Measurements from ENCODE around the gene MAL. TPM values are rescaled to one million over a fixed set of nuclear protein-coding genes. Genes with fewer than 3 reads are reported as not detected.

Gene MAL
- total and polyA plus RNA-seq, 2 of the 13 experiments (the other 11 are each of a cell fraction or from before 2014, with no cell fraction given) = not detected

GRCh38 chr2:95056461-95057459 lies 31.3 kb downstream of the MAL start (continued):
- TF ChIP-seq HOXA5 (CRISPR knock-in tag; IDR thresholded peaks at IDR 0.05) (no peak), POLR2A (IDR thresholded peaks at IDR 0.05; ENCODE audit: insufficient read depth in 1 of 2, low read depth in 2 of 2, low read length in 2 of 2) (no peak), PAF1 (CRISPR knock-in tag; IDR thresholded peaks at IDR 0.05) (no peak), RAD51 (IDR thresholded peaks at IDR 0.05; ENCODE audit: borderline replicate concordance) (no peak), U2AF1 (optimal IDR thresholded peaks at IDR 0.05; ENCODE audit: low read depth, low read length) (no peak), FOXK2 (IDR thresholded peaks at IDR 0.05) (no peak), ZHX1 (CRISPR knock-in tag; IDR thresholded peaks at IDR 0.05; ENCODE audit: low read depth) (no peak), ZSCAN25 (CRISPR knock-in tag; IDR thresholded peaks at IDR 0.05) (peak; percentile 47; the same call in 1 of the 2 replicates), HNF1B (CRISPR knock-in tag; IDR thresholded peaks at IDR 0.05) (no peak), ZBTB2 (CRISPR knock-in tag; IDR thresholded peaks at IDR 0.05; ENCODE audit: low read depth) (no peak), ZFX (CRISPR knock-in tag; IDR thresholded peaks at IDR 0.05; ENCODE audit: low read depth) (peak; percentile 85), ZNF572 (CRISPR knock-in tag; IDR thresholded peaks at IDR 0.05) (no peak), IRF2 (CRISPR knock-in tag; IDR thresholded peaks at IDR 0.05) (no peak), ZNF331 (CRISPR knock-in tag; IDR thresholded peaks at IDR 0.05) (no peak), REPIN1 (CRISPR knock-in tag; IDR thresholded peaks at IDR 0.05; ENCODE audit: borderline replicate concordance, low read depth) (no peak), FIP1L1 (IDR thresholded peaks at IDR 0.05; ENCODE audit: borderline replicate concordance, insufficient read depth, low read depth, low read length) (no peak), PAXIP1 (CRISPR knock-in tag; conservative IDR thresholded peaks at IDR 0.05) (0 out of 2 replicates have a peak, but pooled peaks have one; percentile 9), MED13 (CRISPR knock-in tag; IDR thresholded peaks at IDR 0.05) (no peak), CBX1 (IDR thresholded peaks at IDR 0.05; ENCODE audit: low read depth) (no peak)

Data from HepG2 (cell line).